Right renal cortex interstitium (tissue), 3 donors: ENCODE results near the gene ME3. TPM values are rescaled to one million over a fixed set of nuclear protein-coding genes. Genes with fewer than 3 reads are reported as not detected.
"Not testable (repeated sequence)": the region's sequence is repeated elsewhere in the genome, so short reads cannot be mapped to it uniquely, and the experiment has no call there.

ENCODE experiments used
- DNase-seq, 3 donors: peaks; one replicate each; pipeline ENCODE4 v3.0.0-alpha.2; 2013; ENCODE audit warnings: low read depth in 3 of 3, low spot score in 2 of 3
- polyA plus RNA-seq, 3 donors: library from polyadenylated mRNA; unstranded; fragments of 120-200 nt; gene quantifications; one replicate each; pipeline ENCODE4 v1.2.1, GENCODE V29; 2013; ENCODE audit not compliant: insufficient read length in 3 of 3

ME3 gene
- polyA plus RNA-seq, 3 donors = 30.9 to 36.0 (median 31.7) TPM

DNA sequence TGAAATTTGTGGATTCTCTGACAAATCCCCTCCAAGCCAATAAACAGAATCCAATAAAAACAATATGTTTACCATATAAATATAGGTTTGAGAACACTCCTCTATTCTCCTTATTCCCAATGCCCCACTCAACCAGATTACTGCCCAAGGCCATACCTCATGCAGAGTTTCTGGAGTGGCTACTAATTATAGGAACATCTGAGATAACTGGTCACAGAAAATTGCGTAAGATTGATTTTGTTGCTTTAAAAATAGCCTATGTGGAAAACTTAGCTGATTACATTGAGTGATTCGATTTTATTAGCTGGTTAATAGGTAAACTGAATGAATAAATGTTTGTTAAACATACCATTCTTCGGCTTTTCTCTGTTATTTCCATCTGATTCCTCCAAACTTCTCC, 48.0 kb downstream of the ME3 start:
- no peak for DNase-seq

- no peak for DNase-seq
Measured at GRCh38 chr11:86623736-86624135, 48.7 kb downstream of the ME3 start.

- no peak for DNase-seq
Measured at GRCh38 chr11:86623041-86623621, 49.3 kb downstream of the ME3 start.

DNA sequence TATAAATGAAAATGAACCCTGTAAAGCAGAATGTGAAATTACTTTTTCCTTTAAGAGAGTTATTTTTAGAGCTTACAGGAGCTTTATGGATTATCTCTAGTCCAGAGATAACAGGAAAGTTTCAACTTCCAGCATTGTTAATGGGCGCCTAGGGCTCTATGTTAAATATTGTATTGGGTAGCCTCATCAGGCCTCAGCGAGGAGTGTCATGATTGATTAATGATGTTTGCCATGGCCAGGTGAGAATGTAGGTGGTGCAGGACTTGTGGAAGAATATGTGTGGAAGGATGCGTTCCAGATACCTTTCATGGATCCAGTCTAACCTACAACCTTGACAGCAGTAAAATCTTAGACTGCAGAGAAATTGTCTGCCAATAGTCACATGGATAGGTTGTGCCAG, 50.6 kb downstream of the ME3 start:
- no peak for DNase-seq

GRCh38 chr11:86620891-86621521, 51.4 kb downstream of the ME3 start:
- no peak for DNase-seq

DNA sequence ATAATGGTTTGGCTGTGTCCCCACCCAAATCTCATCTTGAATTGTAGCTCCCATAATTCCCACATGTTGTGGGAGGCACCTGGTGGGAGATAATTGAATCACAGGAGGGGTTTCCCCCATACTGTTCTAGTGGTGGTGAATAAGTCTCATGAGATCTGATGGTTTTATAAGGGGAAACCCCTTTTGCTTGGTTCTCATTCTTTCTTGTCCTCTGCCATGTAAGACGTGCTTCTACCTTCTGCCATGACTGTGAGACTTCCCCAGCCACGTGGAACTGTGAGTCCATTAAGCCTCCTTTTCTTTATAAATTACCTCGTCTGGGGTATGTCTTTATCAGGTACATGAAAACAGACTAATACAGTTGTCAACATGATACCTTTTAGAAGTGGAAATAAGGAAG, 53.0 kb downstream of the ME3 start:
- not testable (repeated sequence) for DNase-seq

DNA sequence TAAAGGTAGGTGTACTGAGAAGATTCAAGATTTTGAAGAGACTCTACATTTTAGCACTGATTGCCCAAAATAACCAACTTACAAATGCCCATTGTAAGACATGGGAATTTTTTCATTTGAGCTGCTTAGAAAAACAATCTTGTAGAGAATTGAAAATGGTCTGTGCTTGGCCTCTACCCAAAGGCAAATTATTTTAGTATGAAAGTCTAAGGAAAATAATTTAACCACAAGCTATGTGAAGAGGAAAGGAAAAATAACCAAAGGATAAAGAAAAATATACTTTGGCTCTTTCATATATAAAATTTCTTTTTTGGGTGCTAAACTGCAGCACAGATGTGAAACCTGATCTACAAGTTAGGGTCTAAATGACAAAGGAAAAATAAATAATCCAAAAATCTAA, 54.9 kb downstream of the ME3 start:
- no peak for DNase-seq

DNA sequence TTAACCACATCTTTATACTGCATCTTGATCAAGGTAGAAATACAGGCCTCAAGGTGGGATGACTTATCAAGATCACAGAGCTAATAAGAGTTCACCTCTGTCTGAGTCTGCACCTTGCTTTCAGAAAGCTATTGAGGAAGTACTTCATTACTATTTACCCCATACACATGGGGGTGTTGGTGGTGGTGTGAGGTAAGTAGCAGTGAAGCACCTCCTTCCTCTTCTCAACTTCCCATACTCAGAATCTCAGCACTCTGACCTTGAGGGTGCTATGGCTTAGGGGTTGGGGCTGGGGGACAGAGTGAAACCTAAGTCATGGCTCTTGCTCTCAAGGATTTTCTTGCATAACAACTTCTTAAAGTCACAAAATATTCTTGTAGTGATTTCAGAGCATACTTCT, 56.9 kb downstream of the ME3 start:
- DNase-seq = no peak

GRCh38 chr11:86610559-86611341, 61.7 kb downstream of the ME3 start:
- DNase-seq = no peak

DNA sequence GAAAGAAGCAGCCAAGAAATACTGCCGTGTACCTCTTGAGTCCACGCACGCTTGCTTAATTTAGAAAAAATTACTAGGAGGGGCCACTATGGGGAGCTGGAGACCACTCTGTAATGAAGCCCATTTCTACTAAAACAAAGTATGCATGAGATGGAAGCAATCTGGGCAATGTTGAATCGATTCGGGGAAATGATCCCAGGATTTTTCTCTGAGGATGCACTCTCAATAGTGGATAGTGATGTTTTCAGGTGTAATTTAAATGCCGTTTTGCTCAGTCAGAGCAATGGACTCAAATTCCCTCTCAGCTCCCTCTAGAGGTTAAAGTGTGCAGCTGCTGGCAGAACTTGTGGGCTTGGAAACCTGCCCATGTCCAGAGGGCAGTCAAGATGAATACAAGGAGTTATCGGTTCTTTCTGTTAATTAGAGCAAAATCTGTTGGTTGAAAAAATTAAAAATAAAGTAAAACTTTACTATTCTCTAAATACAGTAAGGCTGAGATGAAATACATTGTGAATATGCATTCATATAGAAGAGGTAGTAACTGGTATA, 64.1 kb downstream of the ME3 start:
- DNase-seq = peak in 2 of 3 donors; percentile 54 to 57

DNA sequence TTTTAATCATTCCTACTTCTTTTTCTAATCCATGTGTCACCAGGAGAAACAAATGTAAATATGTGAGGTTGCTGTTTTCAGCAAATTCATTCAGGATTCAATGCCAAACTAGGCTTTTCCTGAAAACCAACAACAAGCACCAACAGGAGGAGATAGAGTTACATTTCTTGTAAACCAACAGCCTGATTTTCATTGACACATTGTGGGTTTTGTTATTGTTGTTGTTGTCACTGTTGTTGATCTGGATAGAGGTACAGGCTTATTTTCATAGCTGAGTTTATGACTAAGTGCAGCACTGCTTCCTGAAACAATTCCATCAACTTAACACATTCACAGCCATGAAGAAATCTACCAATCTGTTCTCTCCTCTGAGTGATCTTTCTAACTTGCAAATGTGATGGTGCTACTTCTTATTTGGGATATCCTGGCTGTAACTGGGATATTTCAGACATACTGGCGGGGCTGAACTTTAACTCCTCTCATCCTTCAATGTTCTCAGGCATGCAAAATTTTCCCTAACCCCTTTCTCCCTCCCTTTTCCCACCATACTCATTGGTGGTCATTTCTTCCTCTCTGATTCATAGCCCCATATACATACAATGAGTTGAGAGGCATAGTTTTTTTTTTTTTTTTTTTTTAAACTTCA, 65.5 kb downstream of the ME3 start:
- no peak for DNase-seq

DNA sequence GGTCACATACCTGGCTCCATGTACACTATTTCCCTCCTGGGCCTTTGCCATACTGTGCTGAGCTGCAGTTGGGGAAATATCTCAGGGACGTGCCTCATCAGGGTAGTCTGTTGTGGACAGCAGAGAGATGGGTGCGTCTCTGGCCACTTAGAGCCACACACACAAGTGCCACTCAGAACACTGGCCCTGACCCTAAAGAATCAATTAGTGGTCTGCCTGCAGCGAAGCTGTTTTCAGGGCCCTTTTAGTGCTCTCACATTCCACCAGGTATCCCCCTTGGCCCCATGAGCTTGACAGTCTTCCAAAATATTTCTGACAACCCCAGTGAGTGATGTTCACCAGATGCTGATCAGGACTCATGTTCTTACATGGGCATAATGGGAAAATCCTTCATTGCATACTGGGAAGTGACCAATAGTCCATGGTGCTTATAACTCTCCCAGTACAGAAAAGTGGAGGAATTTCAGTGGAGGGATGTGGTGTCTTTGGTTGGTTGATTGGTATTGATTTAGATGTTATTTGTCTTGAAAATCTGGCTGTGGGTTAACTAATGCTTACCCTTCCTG, 66.1 kb downstream of the ME3 start:
- DNase-seq = no peak

- no peak for DNase-seq
Measured at GRCh38 chr11:86596861-86597586, 75.4 kb downstream of the ME3 start.

- no peak for DNase-seq
Measured at GRCh38 chr11:86595955-86596354, 76.5 kb downstream of the ME3 start.

DNA sequence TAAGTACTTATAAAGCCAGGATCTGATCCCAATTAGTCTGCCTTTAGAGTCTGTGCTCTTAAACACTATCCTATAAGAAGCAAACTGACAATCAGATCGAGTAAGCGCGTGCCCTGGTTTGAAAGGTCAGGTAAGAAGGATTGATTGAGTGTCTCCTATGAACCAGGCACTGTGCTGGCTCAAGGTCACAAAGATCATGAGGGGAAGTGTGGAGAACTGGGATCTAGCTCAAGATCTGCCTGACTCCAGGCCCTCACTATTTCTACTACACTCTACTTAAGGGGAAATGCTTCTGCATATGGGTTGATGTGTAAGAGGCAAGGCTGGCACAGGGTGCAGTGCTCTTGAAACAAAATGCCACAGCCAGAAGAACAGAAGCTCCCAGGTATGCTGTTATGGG, 77.0 kb downstream of the ME3 start:
- DNase-seq = no peak

GRCh38 chr11:86594746-86595145, 77.7 kb downstream of the ME3 start:
- no peak for DNase-seq

DNA sequence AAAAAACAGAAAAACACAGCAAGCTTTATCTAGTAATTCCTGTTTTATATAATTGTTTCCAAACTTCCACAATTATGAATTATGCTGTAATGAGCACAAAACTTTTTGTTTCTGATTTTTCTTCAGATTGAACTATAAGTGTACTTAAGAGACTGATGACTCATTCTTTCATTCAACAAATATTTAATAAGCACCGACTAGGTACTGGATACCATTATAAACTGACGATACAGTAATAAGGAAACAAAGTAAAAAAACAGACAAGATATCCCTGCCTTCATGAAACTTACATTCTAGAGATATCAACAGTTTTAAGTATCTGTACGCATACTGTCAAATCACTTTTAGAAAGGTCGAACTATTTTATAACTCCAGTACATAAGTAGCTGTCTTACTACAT, 78.6 kb downstream of the ME3 start:
- DNase-seq = no peak

GRCh38 chr11:86592659-86593451, 79.6 kb downstream of the ME3 start:
- peak in 1 of 3 donors; percentile 41 for DNase-seq

- DNase-seq = no peak
Measured at GRCh38 chr11:86592047-86592591, 80.3 kb downstream of the ME3 start.
